Sigmoid colon (tissue), 7 donors: ENCODE measurements around the gene SMIM26. TPM values are rescaled to one million over a fixed set of nuclear protein-coding genes. Genes with fewer than 3 reads are reported as not detected.

Experiments
- DNase-seq: peaks from one replicate; pipeline ENCODE4 v3.0.0-alpha.2; 2019
- H3K27ac ChIP-seq, 4 donors: fragments of 200-600 bp; sonication (generic); one replicate each; pipeline ENCODE4 v1.5.1; 2016 to 2019; ENCODE audit warnings: mild to moderate bottlenecking in 1 of 4
- H3K27me3 ChIP-seq, 3 donors: fragments of 200-600 bp; sonication (generic); one replicate each; pipeline ENCODE4 v1.5.1; 2019; ENCODE audit warnings: mild to moderate bottlenecking in 1 of 3
- H3K36me3 ChIP-seq, 4 donors: fragments of 200-600 bp; sonication (generic); one replicate each; pipeline ENCODE4 v1.5.1; 2016 to 2019
- H3K4me1 ChIP-seq, 4 donors: fragments of 200-600 bp; sonication (generic); one replicate each; pipeline ENCODE4 v1.5.1; 2017 to 2019
- H3K4me3 ChIP-seq, 4 donors: fragments of 200-600 bp; sonication (generic); one replicate each; pipeline ENCODE4 v1.5.1; 2017 to 2019; ENCODE audit warnings: mild to moderate bottlenecking in 2 of 4, moderate library complexity in 1 of 4
- H3K9me3 ChIP-seq, 4 donors: fragments of 200-600 bp in 3 of 4; sonication (generic) in 3 of 4; one replicate each; pipeline versions ENCODE4 v1.5.1 to v1.6.1; 2013 to 2019
- CTCF ChIP-seq, 4 experiments: fragments of 450-650 bp in 3 of 4; fragments of 200-600 bp in 1 of 4; IDR thresholded peaks; one replicate each; pipeline ENCODE4 v1.5.1; 2016 to 2019; ENCODE audit warnings: antibody characterized with exemption in 4 of 4, mild to moderate bottlenecking in 3 of 4, moderate library complexity in 2 of 4
- EP300 ChIP-seq, 4 donors: sonication (generic); formaldehyde crosslinking; IDR thresholded peaks; one replicate each; pipeline ENCODE4 v1.6.1; 2017; ENCODE audit warnings: antibody characterized with exemption in 4 of 4
- POLR2A ChIP-seq, 2 donors: fragments of 450-650 bp; IDR thresholded peaks; one replicate each; pipeline ENCODE4 v1.6.1; 2016; ENCODE audit warnings: antibody characterized with exemption in 2 of 2, mild to moderate bottlenecking in 2 of 2, moderate library complexity in 2 of 2
- POLR2AphosphoS5 ChIP-seq, 4 donors: sonication (generic); formaldehyde crosslinking; IDR thresholded peaks; one replicate each; pipeline ENCODE4 v1.6.1; 2017; ENCODE audit warnings: antibody characterized with exemption in 4 of 4
- WGBS, 2 donors: extraction: QIAGEN DNeasy Blood & Tissue Kit; methylation state at CpG; one replicate each; pipeline ENCODE4 v1.1.7; 2013; 5-methylcytosine and 5-hydroxymethylcytosine counted together
- intact Hi-C: fragments of 100-400 bp; cut with DNase I; formaldehyde crosslinking; loops from one replicate; pipeline ENCODE4 v1.15.1; 2023
- polyA plus RNA-seq, 3 donors: library from polyadenylated mRNA; stranded (reverse); fragments of 200-250 nt; gene quantifications; one replicate each; pipeline ENCODE4 v1.2.3, GENCODE V29; 2013
- total RNA-seq, 4 donors: library from RNA; depleted of rRNA; stranded (reverse); fragments of >200 nt; gene quantifications; one replicate each; pipeline ENCODE4 v1.1.0, GENCODE V29; 2016
- donor health status: healthy with polysubstance abuse.
- donor health status: Bipolar disorder and iron deficiency.
- donor health status: healthy.

Gene SMIM26
- total and polyA plus RNA-seq, 7 donors, result 134 to 235 (median 174) TPM

GRCh38 chr20:18537651-18538050 is 29.6 kb upstream of the SMIM26 start:
- peaks cover 11 to 79% (median 20%) of the 10 kb centered on the region in 4 donors for H3K36me3 ChIP-seq
- H3K27me3 ChIP-seq, result no peaks in the 10 kb centered on the region
- 94 to 99% methylated on average over 2 of the region's 2 CpGs for WGBS, 2 donors
- H3K4me1 ChIP-seq, result no peaks in the 10 kb centered on the region
- DNase-seq, result no peak
- no peak overlapping the region for H3K4me3 ChIP-seq
- no peak for TF ChIP-seq EP300 (IDR thresholded peaks at IDR 0.05)
- no peak for TF ChIP-seq CTCF (IDR thresholded peaks at IDR 0.05)
- TF ChIP-seq POLR2AphosphoS5 (IDR thresholded peaks at IDR 0.05), result no peak
- no peak for TF ChIP-seq POLR2A (IDR thresholded peaks at IDR 0.05)
- no peak overlapping the region for H3K27ac ChIP-seq
- intact Hi-C loops, result no loop called here
- no peaks in the 10 kb centered on the region for H3K9me3 ChIP-seq

- H3K36me3 ChIP-seq, result peaks cover 0 to 79% (median 15%) of the 10 kb centered on the region in 4 donors
- no peak overlapping the region for H3K27ac ChIP-seq
- WGBS, 2 donors, result 77 to 90% methylated on average over 5 of the region's 5 CpGs
- no peaks in the 10 kb centered on the region for H3K9me3 ChIP-seq
- H3K4me3 ChIP-seq, result no peak overlapping the region
- intact Hi-C loops, result no loop called here
- DNase-seq, result no peak
- H3K4me1 ChIP-seq, result no peaks in the 10 kb centered on the region
- no peak for TF ChIP-seq POLR2AphosphoS5 (IDR thresholded peaks at IDR 0.05)
- TF ChIP-seq EP300 (IDR thresholded peaks at IDR 0.05), result no peak
- TF ChIP-seq POLR2A (IDR thresholded peaks at IDR 0.05), result no peak
- no peak for TF ChIP-seq CTCF (IDR thresholded peaks at IDR 0.05)
- no peaks in the 10 kb centered on the region for H3K27me3 ChIP-seq
Observed at GRCh38 chr20:18541741-18542140, 25.5 kb upstream of the SMIM26 start.

GRCh38 chr20:18543216-18543615 is 24.0 kb upstream of the SMIM26 start:
- H3K4me3 ChIP-seq, result no peak overlapping the region
- WGBS, 2 donors, result 94 to 97% methylated on average over 4 of the region's 4 CpGs
- intact Hi-C loops, result no loop called here

GRCh38 chr20:18543932-18544331 is 23.3 kb upstream of the SMIM26 start:
- no peak for DNase-seq
- H3K27me3 ChIP-seq, result no peaks in the 10 kb centered on the region
- 89 to 93% methylated on average over 7 of the region's 7 CpGs for WGBS, 2 donors
- TF ChIP-seq EP300 (IDR thresholded peaks at IDR 0.05) (no peak), POLR2AphosphoS5 (IDR thresholded peaks at IDR 0.05) (no peak), POLR2A (IDR thresholded peaks at IDR 0.05) (no peak), CTCF (IDR thresholded peaks at IDR 0.05) (no peak)
- no peak overlapping the region for H3K27ac ChIP-seq
- no peaks in the 10 kb centered on the region for H3K4me1 ChIP-seq
- H3K9me3 ChIP-seq, result no peaks in the 10 kb centered on the region
- H3K4me3 ChIP-seq, result no peak overlapping the region
- intact Hi-C loops, result no loop called here
- H3K36me3 ChIP-seq, result peaks cover 0 to 88% (median 25%) of the 10 kb centered on the region in 4 donors

More at GRCh38 chr20:18543216-18543615, 24.0 kb upstream of the SMIM26 start:
- Histone ChIP-seq H3K27ac (no peak overlapping the region), H3K4me1 (no peaks in the 10 kb centered on the region), H3K36me3 (peaks cover 0 to 81% (median 19%) of the 10 kb centered on the region in 4 donors), H3K9me3 (no peaks in the 10 kb centered on the region), H3K27me3 (no peaks in the 10 kb centered on the region)
- no peak for TF ChIP-seq CTCF (IDR thresholded peaks at IDR 0.05)
- no peak for TF ChIP-seq POLR2AphosphoS5 (IDR thresholded peaks at IDR 0.05)
- no peak for TF ChIP-seq POLR2A (IDR thresholded peaks at IDR 0.05)
- no peak for TF ChIP-seq EP300 (IDR thresholded peaks at IDR 0.05)
- DNase-seq, result no peak

GRCh38 chr20:18545566-18545965 is 21.7 kb upstream of the SMIM26 start:
- Histone ChIP-seq H3K36me3 (peaks cover 0 to 93% (median 29%) of the 10 kb centered on the region in 4 donors), H3K27me3 (no peaks in the 10 kb centered on the region), H3K4me3 (no peak overlapping the region), H3K4me1 (no peaks in the 10 kb centered on the region), H3K27ac (no peak overlapping the region), H3K9me3 (no peaks in the 10 kb centered on the region)
- DNase-seq, result no peak
- WGBS, 2 donors, result 93 to 95% methylated on average over 1 of the region's 1 CpG
- TF ChIP-seq POLR2AphosphoS5 (IDR thresholded peaks at IDR 0.05) (no peak), CTCF (IDR thresholded peaks at IDR 0.05) (no peak), EP300 (IDR thresholded peaks at IDR 0.05) (no peak), POLR2A (IDR thresholded peaks at IDR 0.05) (no peak)
- intact Hi-C loops, result no loop called here
